ENCODE measurements around the gene UROS.

Gene UROS

GRCh38 chr10:125785791-125786190 lies 37.3 kb downstream of the UROS start:
- no peak for DNase-seq

GRCh38 chr10:125783957-125784356 lies 39.1 kb downstream of the UROS start:
- DNase-seq, result no peak

GRCh38 chr10:125783408-125783807 lies 39.6 kb downstream of the UROS start:
- no peak for DNase-seq

GRCh38 chr10:125782616-125783015 lies 40.4 kb downstream of the UROS start:
- DNase-seq, result no peak

GRCh38 chr10:125782054-125782453 lies 41.0 kb downstream of the UROS start:
- DNase-seq, result no peak

GRCh38 chr10:125781374-125781773 lies 41.7 kb downstream of the UROS start:
- DNase-seq, result no peak

GRCh38 chr10:125779403-125780327 lies 43.4 kb downstream of the UROS start:
- no peak for DNase-seq

- no peak for DNase-seq
These were observed 44.5 kb downstream of the UROS start for GRCh38 chr10:125778556-125778955.

GRCh38 chr10:125777806-125778205 lies 45.3 kb downstream of the UROS start:
- no peak for DNase-seq

GRCh38 chr10:125775491-125776106 lies 47.5 kb downstream of the UROS start, which contains the start of gene MMP21:
Gene MMP21, minus strand, starts transcription at chr10:125775821. Its CDS starts 0 bp downstream, at chr10:125775821.
- no peak for DNase-seq

- DNase-seq, result no peak
These were observed 48.4 kb downstream of the UROS start for GRCh38 chr10:125774581-125775191.

- DNase-seq, result no peak
These were observed 49.1 kb downstream of the UROS start for GRCh38 chr10:125773687-125774543.

- DNase-seq, result no peak
These were observed 50.2 kb downstream of the UROS start for GRCh38 chr10:125772864-125773180.

- DNase-seq, result no peak
These were observed 50.8 kb downstream of the UROS start for GRCh38 chr10:125772112-125772863.

GRCh38 chr10:125770844-125771243 lies 52.2 kb downstream of the UROS start:
- no peak for DNase-seq

GRCh38 chr10:125769175-125769574 lies 53.9 kb downstream of the UROS start:
- no peak for DNase-seq

- no peak for DNase-seq
These were observed 54.7 kb downstream of the UROS start for GRCh38 chr10:125768219-125768855.

- DNase-seq, result no peak
These were observed 56.5 kb downstream of the UROS start for GRCh38 chr10:125766511-125766910.

- no peak for DNase-seq
These were observed 57.2 kb downstream of the UROS start for GRCh38 chr10:125765835-125766234.

- no peak for DNase-seq
These were observed 60.1 kb downstream of the UROS start for GRCh38 chr10:125762692-125763648.

All from CD4-positive, alpha-beta T cell treated with Interleukin-4 for 4 hours (primary cell).